DMS 273 (cell line): ENCODE measurements around the gene RASGEF1C.

Experiments used
- DNase-seq: peaks from one replicate; lab custom pipeline; 2025; ENCODE audit not compliant: unreplicated experiment; lab: John Stamatoyannopoulos, UW

Gene RASGEF1C

DNA sequence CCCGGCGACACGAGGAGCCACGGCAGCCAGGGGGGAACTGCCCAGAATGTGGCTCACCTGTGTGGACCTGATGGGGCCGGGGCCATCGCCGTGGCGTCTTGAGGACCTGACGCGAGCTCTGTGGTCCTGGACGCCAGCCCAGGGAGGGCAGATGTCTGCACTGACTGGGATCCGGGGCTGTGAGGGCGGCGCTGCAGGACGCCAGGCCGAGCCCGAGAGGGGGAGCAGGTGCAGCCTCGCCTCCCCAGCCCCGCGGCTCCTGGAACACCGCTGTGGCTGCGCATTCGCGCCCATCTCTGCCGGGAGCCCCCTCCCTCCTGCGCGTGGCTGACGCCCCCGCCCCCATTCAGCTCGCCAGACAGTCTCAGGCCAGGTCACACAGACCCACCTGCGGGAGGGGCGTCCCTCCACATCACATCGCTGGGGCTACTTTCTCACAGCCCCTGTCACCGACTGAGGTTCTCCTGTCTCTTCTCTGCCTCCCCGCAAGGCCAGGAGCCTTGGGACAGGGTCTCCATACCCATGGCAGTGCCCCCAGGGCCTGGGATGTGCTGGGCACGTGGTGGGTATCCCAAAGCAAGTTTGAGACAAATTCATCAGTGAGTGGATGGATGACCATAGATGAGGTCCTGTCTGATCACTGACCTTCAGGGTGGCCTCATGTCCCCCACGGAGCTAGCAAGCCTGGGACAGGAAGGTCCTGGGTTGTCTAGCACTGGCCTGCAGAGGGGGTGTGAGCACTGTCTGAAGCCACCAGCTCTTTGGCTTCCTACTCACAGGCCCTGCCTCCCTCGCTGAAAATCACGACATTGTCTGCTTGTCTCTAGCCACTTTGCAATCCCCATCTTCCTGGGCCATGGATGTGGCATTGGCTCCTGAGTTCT lies 47.3 kb downstream of the RASGEF1C start:
- peak; percentile 89 for DNase-seq

- no peak for DNase-seq
Observed at GRCh38 chr5:180160789-180161188, 48.2 kb downstream of the RASGEF1C start.

DNA sequence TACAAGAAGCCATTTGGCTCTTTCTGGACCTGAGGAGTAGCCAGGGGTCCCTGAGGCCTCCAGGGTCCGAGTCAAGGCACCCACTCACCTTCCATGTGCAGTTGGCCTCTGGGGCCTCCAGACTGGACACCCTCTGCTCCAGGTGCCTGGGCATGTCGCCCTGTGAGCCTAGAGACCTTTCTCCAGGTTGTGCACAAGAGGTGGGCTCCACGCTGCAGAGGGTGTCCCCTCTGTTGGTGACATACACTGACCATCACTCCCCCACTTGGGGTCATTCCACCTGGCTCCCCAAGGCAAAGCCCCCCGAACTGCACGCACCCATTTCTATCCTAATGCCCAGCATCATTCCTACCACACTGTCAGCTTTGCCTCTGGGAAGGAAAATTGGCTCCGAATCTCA lies 48.8 kb downstream of the RASGEF1C start:
- no peak for DNase-seq

- DNase-seq = peak; percentile 34
Observed at GRCh38 chr5:180159756-180160155, 49.3 kb downstream of the RASGEF1C start.

DNA sequence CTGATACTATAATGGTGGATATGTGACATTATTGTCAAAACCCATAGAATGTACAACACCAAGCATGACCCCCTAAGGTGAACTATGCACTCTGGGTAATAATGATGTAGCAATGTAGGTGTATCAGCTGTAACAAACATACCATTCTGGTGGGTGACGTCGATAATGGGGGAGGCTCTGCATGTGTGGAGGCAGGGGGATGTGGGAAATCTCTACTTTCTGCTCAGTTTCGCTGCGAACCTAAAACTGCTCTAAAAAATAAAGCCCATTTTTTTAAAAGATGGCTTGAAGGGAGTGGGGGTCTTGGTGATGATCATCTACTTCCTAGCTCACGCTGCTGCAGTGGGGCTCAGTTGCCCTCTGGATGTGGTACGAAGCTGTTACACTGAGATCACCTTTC lies 51.1 kb downstream of the RASGEF1C start:
- DNase-seq = no peak

DNA sequence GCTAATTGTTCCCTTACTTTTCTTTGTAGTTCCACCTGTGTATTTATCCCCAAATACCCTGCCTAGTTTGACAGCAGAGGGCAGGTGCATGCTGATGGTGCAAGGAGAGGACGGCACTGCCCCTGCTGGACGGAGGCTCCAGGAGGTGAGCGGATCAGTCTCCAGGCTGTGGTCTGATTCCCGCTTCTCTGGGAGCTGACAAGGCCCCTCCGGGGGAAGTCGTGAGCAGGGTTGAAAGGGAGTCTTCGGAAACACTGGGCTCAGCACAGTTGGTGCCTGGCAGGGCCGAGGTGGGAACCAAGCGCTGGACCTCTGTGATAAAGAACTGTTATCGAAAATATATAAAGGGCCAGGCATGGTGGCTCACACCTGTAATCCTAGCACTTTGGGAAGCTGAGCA lies 52.9 kb downstream of the RASGEF1C start:
- DNase-seq = peak; percentile 57

- peak; percentile 96 for DNase-seq
Observed at GRCh38 chr5:180155365-180155926, 53.6 kb downstream of the RASGEF1C start.

DNA sequence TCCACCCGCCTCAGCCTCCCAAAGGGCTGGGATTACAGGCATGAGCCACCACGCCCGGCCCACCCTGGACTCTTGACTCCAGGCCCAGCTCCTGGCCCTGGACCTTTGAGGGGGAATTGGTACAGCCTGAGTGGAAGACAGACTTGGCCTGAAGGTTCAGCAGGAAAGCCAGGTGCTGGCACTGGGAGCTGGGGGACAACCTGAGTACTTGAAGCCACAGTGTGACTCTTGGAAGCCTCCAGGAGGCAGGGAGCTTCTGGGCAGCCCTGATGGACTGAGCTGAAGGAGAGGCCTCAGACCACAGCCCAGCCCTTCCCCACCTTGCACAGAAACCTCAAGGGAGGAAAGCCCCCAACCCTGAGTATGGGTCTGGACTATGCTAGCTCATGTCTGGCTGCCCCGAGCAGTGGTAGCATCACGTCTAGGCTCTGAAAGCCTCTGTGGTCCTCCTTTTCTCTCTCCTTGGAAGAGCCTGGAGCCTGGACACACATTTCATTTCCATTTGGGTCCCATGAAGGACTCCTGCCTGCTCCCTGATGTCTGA lies 54.1 kb downstream of the RASGEF1C start:
- no peak for DNase-seq

- no peak for DNase-seq
Observed at GRCh38 chr5:180153991-180154390, 55.0 kb downstream of the RASGEF1C start.

- DNase-seq = no peak
Observed at GRCh38 chr5:180153099-180153498, 55.9 kb downstream of the RASGEF1C start.

DNA sequence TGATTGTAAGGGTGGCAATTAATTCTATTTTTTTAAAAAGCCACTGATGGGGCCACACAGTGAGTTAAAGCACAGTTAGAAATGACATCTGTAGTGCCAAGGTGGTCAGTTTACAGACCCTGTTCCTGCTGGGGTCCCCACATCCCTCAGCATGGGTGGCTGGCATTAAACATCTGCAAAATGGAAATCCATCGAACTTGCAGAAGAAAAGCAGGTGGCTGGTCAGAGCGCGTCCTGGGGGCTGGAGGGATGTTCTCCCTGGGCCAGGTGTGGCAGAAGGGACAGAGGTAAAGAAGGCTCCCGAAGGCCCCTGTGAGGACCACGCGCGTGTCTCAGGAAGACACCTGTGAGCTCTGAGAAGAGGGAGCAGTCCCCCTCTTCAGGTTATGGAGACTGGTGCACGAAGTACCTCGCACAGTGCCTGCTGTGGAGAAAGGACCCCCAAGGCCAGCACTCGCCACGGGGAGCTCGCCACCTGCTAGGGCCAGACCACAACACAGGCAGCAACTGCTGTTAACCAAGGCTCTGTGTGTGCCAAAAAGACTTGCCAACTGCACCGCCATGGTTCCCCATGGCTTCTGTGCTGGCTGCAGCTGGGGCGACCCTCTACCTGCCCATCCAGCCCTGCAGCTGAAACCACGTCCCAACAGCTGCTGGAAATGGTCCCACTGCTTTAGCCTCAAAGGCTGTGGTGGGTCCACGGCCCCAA lies 65.2 kb downstream of the RASGEF1C start:
- DNase-seq = no peak

- DNase-seq = peak; percentile 61
Observed at GRCh38 chr5:180142824-180143610, 66.0 kb downstream of the RASGEF1C start.

GRCh38 chr5:180142021-180142765 lies 66.8 kb downstream of the RASGEF1C start:
- DNase-seq = peak; percentile 60

- no peak for DNase-seq
Observed at GRCh38 chr5:180141068-180141660, 67.8 kb downstream of the RASGEF1C start.

GRCh38 chr5:180140571-180140970 lies 68.4 kb downstream of the RASGEF1C start:
- DNase-seq = no peak

- no peak for DNase-seq
Observed at GRCh38 chr5:180140079-180140554, 68.9 kb downstream of the RASGEF1C start.

- no peak for DNase-seq
Observed at GRCh38 chr5:180139731-180140055, 69.3 kb downstream of the RASGEF1C start.

- no peak for DNase-seq
Observed at GRCh38 chr5:180138976-180139730, 69.9 kb downstream of the RASGEF1C start.
